Lower leg skin (tissue), 3 donors: ENCODE data around the gene MTUS2.

Source experiments
- CTCF ChIP-seq, 3 donors: fragments of 450-650 bp; IDR thresholded peaks; one replicate each; pipeline ENCODE4 v1.5.1; 2016; ENCODE audit warnings: antibody characterized with exemption in 3 of 3, mild to moderate bottlenecking in 3 of 3, moderate library complexity in 2 of 3
- POLR2A ChIP-seq, 2 donors: fragments of 450-650 bp; IDR thresholded peaks; one replicate each; pipeline ENCODE4 v1.6.1; 2016 to 2017; ENCODE audit warnings: antibody characterized with exemption in 2 of 2, mild to moderate bottlenecking in 1 of 2, moderate library complexity in 1 of 2

DNA sequence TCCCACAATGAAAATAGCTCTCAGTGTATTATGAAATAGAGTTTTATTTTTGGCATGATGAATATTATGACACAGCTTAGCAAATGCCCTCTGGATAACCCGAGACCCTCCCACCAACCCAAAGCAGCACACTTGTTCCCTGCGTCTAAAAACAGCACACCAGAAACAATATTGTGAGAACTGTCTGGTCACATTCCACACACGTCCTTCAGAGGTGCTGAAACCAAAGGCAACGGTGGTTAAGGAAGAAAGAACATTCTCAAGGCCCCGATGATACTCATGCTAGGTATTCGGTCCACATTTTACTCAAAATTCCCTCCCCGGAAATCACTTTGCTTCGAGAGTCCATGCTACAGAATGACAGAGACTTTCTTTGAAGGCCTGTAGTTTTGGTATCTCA is 618.6 kb downstream of the MTUS2 start:
- TF ChIP-seq CTCF (IDR thresholded peaks at IDR 0.05) (no peak), POLR2A (IDR thresholded peaks at IDR 0.05) (no peak)
